GM19455 (cell line): ENCODE measurements around the gene AMOTL1.
A peak's percentile ranks its signal among the peaks of the same experiment; 100 is the strongest.

Experiments
- ATAC-seq: cut with Tn5 transposase; IDR thresholded peaks from one replicate; pipeline ENCODE4 v1.9.1; 2021; ENCODE audit not compliant: unreplicated experiment

The AMOTL1 gene

DNA sequence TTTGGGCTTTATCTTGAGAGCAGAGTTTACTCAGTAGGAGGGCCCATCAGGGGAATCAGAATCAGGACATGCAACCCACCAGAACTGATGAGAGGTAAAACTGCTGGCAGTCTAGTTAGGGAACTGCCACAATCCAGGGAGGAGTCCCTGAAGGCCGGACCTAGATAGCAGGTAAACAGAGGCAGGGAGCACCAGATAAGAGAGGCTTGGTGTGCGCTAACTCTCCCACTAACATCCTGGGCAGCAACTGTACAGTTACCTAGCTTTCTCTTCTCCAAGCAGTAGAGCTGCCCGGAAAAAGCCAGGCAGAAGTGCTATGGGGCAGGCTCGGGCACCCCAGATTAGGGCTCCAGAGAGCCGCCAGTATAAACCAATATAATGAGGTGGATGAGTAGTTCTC, 865 bp upstream of the AMOTL1 start:
- ATAC-seq, result no peak

DNA sequence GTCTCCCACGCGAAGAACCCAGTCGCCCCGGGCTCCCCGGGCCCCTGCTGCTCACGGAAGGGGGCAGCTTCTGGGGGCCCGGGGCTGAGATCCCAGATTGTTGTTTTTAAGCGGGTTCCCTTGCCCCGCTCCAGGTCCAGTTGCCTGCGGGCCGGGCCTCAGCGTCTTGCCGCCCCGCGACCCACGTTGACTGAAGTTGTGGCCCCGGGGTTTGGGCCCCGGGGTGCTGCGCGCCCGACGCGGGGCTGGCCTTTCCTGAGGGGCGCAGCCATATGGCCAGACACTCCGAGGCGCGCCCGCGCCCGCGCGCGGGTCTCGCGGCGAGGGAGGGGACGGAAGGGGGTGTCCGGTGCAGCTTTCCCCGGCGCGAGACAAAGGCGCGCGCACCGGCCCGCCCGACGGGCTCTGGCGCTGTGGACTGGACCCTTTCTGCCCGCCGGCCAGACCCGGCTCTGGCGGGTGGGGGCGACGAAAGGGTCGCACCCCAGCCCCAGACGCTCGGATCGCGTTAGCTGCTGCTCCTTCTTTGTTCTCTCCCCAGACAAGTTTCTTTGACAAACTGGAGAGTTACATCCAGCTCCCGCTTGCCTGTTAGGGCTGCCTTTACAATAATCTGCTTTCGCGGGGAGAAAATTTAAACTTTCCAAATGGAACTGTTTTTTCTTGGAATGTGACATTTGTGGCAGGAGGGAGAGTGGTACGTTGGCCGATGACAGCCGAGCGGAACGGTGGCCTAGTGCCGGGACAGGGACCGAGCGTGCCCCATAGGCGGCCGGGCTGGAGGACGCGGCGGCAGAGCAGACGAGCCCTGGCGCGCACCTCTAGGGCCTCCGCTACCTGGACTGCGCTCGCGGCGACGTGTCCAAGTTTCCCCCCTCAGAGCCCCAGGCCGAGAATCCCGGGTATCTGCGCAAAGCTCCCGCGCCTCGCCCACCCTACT, 716 bp downstream of the AMOTL1 start:
- ATAC-seq, result no peak

GRCh38 chr11:94769880-94770279, 1.7 kb downstream of the AMOTL1 start:
- ATAC-seq, result no peak

DNA sequence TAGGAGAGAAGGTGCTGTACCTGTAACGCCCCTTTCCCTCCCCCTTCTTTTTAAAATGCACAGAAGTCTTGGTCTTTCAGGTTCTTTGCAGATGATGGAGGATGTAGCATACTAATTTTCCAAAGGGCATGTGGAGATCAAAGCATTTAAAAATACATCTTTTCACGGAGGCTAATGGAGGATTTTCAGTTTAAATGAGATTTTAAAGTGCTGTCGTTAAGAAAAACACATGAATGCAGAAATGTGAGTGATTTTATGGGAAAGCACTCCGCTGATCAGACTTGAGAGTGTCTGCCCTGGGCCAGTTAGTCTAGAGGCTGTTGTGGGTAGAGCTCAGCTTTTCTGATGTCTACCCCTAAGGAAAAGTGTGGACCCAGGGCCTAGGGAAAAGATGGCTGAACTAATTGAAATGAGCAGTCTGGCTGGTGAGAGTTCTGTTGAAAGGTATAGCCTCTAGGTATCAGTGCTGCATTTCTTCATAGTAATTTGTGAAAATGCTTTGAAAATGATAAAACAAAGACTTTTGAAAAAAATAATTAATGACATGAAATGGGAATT, 2.5 kb downstream of the AMOTL1 start:
- ATAC-seq, result no peak

DNA sequence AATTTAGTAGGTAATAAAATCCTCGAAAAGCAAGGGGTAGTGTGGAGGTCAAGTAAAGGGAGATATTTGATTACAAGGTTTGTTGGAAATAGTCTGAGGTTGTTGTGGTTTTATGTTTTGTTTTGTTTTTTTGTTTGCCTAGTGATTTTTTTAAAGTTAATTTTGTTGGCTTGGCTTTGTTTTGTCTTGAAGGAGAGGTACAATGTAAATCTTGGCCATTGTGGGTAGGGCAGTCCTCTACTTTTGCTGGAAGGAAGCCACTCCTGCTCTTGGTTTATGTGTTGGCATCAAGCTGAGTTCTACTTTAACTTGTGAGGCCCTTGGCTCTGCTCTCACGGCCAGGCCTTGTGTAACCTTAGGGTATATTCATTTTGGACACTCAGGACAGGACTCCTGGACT, 3.2 kb downstream of the AMOTL1 start:
- ATAC-seq, result no peak

GRCh38 chr11:94771951-94772350, 3.8 kb downstream of the AMOTL1 start:
- ATAC-seq, result no peak

GRCh38 chr11:94773842-94774241, 5.7 kb downstream of the AMOTL1 start:
- no peak for ATAC-seq

DNA sequence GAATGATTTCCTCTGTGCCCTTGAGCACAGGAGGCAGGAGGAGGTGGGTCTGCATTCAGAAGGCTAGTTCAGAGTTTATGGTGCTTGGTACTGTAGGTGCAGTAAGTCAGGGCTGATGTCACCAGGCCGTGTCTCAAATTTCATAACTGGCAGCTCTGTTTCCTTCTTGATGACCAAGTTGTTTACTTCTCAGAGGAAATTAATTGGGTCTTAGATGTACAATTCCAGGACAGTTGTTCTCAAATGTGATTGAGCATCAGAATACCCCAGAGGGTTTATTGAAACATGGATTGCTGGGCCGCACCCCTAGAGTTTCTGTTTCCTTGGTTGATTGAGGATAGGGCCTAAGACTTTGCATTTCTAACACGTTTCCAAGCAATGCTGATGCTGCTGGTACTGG, 6.2 kb downstream of the AMOTL1 start:
- ATAC-seq, result no peak

GRCh38 chr11:94775567-94776327, 7.6 kb downstream of the AMOTL1 start:
- ATAC-seq, result no peak

GRCh38 chr11:94776351-94777321, 8.5 kb downstream of the AMOTL1 start:
- ATAC-seq, result no peak

- ATAC-seq, result no peak
Observed at GRCh38 chr11:94780432-94780831, 12.3 kb downstream of the AMOTL1 start.

DNA sequence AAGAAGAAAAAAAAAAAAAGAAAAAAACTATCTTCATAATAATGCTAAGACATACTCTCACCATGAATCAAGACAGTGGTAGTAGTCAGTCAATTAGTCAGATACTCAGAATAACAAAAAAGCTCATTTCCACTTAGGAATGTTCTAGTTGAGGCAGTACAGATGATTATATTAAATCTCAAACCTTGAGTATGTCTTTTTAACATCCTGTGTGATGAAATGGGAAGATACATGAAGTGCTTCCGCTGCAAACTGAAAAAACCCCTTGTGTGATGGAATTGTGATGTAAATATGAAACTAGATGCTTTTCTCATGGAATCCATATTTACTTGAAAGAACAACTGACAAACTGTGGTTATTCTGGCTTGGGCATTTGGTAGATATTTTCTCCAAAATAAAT, 13.7 kb downstream of the AMOTL1 start:
- no peak for ATAC-seq

GRCh38 chr11:94782446-94782845, 14.3 kb downstream of the AMOTL1 start:
- no peak for ATAC-seq

GRCh38 chr11:94784884-94785283, 16.7 kb downstream of the AMOTL1 start:
- ATAC-seq, result no peak

GRCh38 chr11:94785509-94785908, 17.4 kb downstream of the AMOTL1 start:
- no peak for ATAC-seq

DNA sequence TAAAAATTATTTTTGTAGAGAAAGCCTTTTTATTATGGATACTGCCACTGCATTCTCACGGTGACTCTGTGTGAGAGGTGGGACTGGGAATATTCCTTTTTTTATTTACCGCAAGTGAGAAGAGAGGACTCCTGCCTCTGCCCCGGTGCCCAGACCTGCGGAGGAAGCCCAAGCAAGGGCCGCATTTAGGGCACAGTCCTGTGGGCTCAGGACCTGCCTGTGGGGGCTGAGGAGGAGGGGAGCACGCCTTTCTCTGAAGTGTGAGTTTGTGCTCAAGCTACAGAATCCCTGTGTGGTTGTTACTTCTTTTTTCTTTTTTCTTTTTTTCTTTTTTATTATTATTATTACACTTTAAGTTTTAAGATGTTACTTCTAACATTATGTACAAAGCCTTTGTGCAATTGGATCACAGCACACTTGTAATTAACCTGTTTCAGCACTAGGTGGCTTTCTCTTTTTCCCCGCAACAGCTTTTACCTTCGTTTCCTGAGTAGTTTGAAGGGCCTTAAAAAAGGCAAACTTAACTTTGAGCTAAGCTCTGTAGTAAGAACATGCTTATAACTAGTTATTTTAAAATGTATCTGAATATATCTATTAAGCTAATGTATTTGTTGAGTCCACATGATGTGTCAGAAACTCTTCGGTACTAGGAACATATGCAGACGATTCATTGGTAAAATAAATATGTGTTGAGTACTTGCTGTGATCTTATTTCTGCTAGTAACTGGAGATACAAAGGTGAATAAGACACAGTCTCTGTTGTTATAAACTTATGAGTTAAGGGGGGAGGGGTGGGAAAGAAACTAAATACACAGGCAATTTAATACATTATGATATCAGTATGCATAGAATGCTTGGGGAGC, 18.3 kb downstream of the AMOTL1 start:
- ATAC-seq, result peak; percentile 55

DNA sequence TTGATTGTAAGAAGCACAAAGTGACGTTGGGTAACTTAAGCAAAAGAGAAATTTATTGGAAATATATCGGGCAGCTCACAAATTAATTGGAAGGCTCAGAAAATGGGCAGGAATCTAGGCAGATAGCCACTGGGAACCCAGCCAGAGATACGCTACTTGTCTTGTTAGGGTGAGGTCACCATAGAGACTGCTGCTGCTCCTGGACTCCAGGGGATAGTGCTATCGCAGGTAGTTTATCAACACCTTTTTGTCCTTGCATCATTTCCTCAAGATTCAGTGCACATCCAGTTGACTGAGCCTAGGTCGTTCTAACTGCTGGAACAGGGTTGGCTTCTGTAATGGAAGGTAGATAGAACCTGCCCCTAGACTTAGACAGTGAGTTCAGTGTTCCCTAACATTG, 19.6 kb downstream of the AMOTL1 start:
- no peak for ATAC-seq

- no peak for ATAC-seq
Observed at GRCh38 chr11:94788396-94788795, 20.2 kb downstream of the AMOTL1 start.

DNA sequence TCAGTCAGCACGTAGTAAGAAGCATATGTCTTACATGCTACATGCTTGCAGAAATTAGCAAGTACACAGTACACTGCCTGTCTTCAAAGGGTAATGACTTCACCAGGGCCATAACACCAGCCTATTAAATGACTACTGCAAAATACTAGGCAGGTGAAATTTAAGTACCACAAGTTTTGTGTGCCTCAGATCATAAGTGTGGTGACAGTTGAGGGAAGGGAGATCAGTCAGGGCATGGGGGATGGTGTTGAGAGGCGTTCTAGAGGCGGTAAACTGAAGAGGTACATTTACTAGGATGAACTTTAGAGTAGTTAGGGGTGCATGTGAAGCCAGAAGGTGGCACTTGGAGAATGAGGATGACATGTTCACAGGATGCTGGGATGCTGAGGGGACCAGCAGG, 22.0 kb downstream of the AMOTL1 start:
- ATAC-seq, result no peak
